GM21825 (cell line): ENCODE results near the gene SIPA1L3.
"Not testable (repeated sequence)": the region's sequence is repeated elsewhere in the genome, so short reads cannot be mapped to it uniquely, and the experiment has no call there.

Source experiments
- ATAC-seq: cut with Tn5 transposase; IDR thresholded peaks from one replicate; pipeline ENCODE4 v1.9.1; 2021; ENCODE audit warnings: mild to moderate bottlenecking, moderate library complexity; ENCODE audit not compliant: unreplicated experiment

Gene SIPA1L3

GRCh38 chr19:38017401-38018151 lies 110.6 kb downstream of the SIPA1L3 start:
- no peak for ATAC-seq

- no peak for ATAC-seq
Measured at GRCh38 chr19:38018694-38019395, 111.8 kb downstream of the SIPA1L3 start.

- no peak for ATAC-seq
Measured at GRCh38 chr19:38019396-38019724, 112.4 kb downstream of the SIPA1L3 start.

GRCh38 chr19:38020311-38020710 lies 113.3 kb downstream of the SIPA1L3 start:
- no peak for ATAC-seq

- no peak for ATAC-seq
Measured at GRCh38 chr19:38021352-38021751, 114.3 kb downstream of the SIPA1L3 start.

- ATAC-seq, result no peak
Measured at GRCh38 chr19:38022791-38023670, 116.0 kb downstream of the SIPA1L3 start.

- no peak for ATAC-seq
Measured at GRCh38 chr19:38023671-38024541, 116.9 kb downstream of the SIPA1L3 start.

GRCh38 chr19:38024992-38025908 lies 118.2 kb downstream of the SIPA1L3 start:
- ATAC-seq, result no peak

- no peak for ATAC-seq
Measured at GRCh38 chr19:38025909-38026307, 118.9 kb downstream of the SIPA1L3 start.

- ATAC-seq, result no peak
Measured at GRCh38 chr19:38028913-38029510, 122.0 kb downstream of the SIPA1L3 start.

- ATAC-seq, result not testable (repeated sequence)
Measured at GRCh38 chr19:38030001-38030400, 123.0 kb downstream of the SIPA1L3 start.

- no peak for ATAC-seq
Measured at GRCh38 chr19:38030686-38031422, 123.8 kb downstream of the SIPA1L3 start.

GRCh38 chr19:38031423-38031770 lies 124.4 kb downstream of the SIPA1L3 start:
- ATAC-seq, result no peak

GRCh38 chr19:38032151-38032550 lies 125.1 kb downstream of the SIPA1L3 start:
- no peak for ATAC-seq

- no peak for ATAC-seq
Measured at GRCh38 chr19:38032951-38033350, 125.9 kb downstream of the SIPA1L3 start.

- ATAC-seq, result peak; percentile 59
Measured at GRCh38 chr19:38033658-38034491, 126.9 kb downstream of the SIPA1L3 start.

- ATAC-seq, result no peak
Measured at GRCh38 chr19:38034492-38034860, 127.5 kb downstream of the SIPA1L3 start.
